CD14-positive monocyte (primary cell): ENCODE results near the gene ROBO2. TPM values are rescaled to one million over a fixed set of nuclear protein-coding genes. Genes with fewer than 3 reads are reported as not detected.

Experiments used
- DNase-seq, 3 donors: peaks; one replicate each; pipeline ENCODE4 v3.0.0-alpha.2; 2011 to 2022
- H2AFZ ChIP-seq: 2 replicates; pipeline ENCODE4 v1.6.0; 2012; ENCODE audit warnings: mild to moderate bottlenecking, low read depth, low read length, inconsistent platforms; ENCODE audit not compliant: insufficient read depth, poor library complexity, severe bottlenecking
- H3K27ac ChIP-seq, 2 donors: 1 replicate in 1 of 2; 2 replicates in 1 of 2; pipeline ENCODE4 v1.5.1; 2012 to 2013; ENCODE audit warnings: low read length in 2 of 2, control low read depth in 1 of 2, inconsistent platforms in 1 of 2, low read depth in 1 of 2, mild to moderate bottlenecking in 1 of 2
- H3K27me3 ChIP-seq, 2 donors: one replicate each; pipeline versions ENCODE4 v1.6.0 to v1.6.1; 2011 to 2013; ENCODE audit warnings: low read length in 2 of 2; ENCODE audit not compliant: control insufficient read depth in 2 of 2, insufficient read depth in 2 of 2
- H3K36me3 ChIP-seq, 2 donors: replicated peaks in 1 of 2; 1 replicate in 1 of 2; 2 replicates in 1 of 2; pipeline versions ENCODE4 v1.5.1 to v1.6.1; 2012 to 2013; ENCODE audit warnings: low read length in 2 of 2, control low read depth in 1 of 2, inconsistent platforms in 1 of 2, mild to moderate bottlenecking in 1 of 2; ENCODE audit not compliant: insufficient read depth in 2 of 2, control insufficient read depth in 1 of 2
- H3K4me1 ChIP-seq, 2 donors: 1 replicate in 1 of 2; 2 replicates in 1 of 2; pipeline versions ENCODE4 v1.5.1 to v1.6.1; 2012 to 2013; ENCODE audit warnings: low read length in 2 of 2, control low read depth in 1 of 2, inconsistent platforms in 1 of 2, mild to moderate bottlenecking in 1 of 2, moderate library complexity in 1 of 2; ENCODE audit not compliant: insufficient read depth in 2 of 2, control insufficient read depth in 1 of 2
- H3K4me2 ChIP-seq: replicated peaks from 2 replicates; pipeline ENCODE3; 2012; ENCODE audit warnings: low read length, moderate library complexity, mild to moderate bottlenecking; ENCODE audit not compliant: poor library complexity, severe bottlenecking; ENCODE audit errors: extremely low read depth
- H3K4me3 ChIP-seq, 3 experiments: fragments of 200-600 bp in 1 of 3; sonication (generic) in 1 of 3; replicated peaks in 1 of 3; 1 replicate in 2 of 3; 2 replicates in 1 of 3; pipeline ENCODE4 v1.5.1; 2011 to 2013; ENCODE audit warnings: low read length in 3 of 3, mild to moderate bottlenecking in 3 of 3, control low read depth in 2 of 3, low read depth in 2 of 3, inconsistent platforms in 1 of 3, moderate library complexity in 1 of 3
- H3K79me2 ChIP-seq: 2 replicates; pipeline ENCODE4 v1.6.0; 2012; ENCODE audit warnings: mild to moderate bottlenecking, control low read depth, inconsistent platforms, low read length, moderate library complexity; ENCODE audit not compliant: insufficient read depth
- H3K9ac ChIP-seq: 2 replicates; pipeline ENCODE4 v1.6.0; 2017; ENCODE audit warnings: low read length, mild to moderate bottlenecking; ENCODE audit not compliant: insufficient read depth, poor library complexity, severe bottlenecking
- H3K9me3 ChIP-seq, 2 donors: replicated peaks in 1 of 2; 1 replicate in 1 of 2; 2 replicates in 1 of 2; pipeline versions ENCODE4 v1.5.1 to v1.6.1; 2012 to 2013; ENCODE audit warnings: low read length in 2 of 2, control low read depth in 1 of 2; ENCODE audit not compliant: control insufficient read depth in 1 of 2, insufficient read depth in 1 of 2
- H4K20me1 ChIP-seq: 2 replicates; pipeline ENCODE4 v1.6.0; 2012; ENCODE audit warnings: mild to moderate bottlenecking, low read length, control low read depth, moderate library complexity; ENCODE audit not compliant: insufficient read depth
- H3K27ac Mint-ChIP-seq, 7 donors: one replicate each; pipeline ENCODE4 v1.8.0; 2020; ENCODE audit warnings: mild to moderate bottlenecking in 7 of 7, mixed read lengths in 7 of 7, moderate library complexity in 6 of 7, inconsistent platforms in 2 of 7
- H3K27me3 Mint-ChIP-seq, 3 donors: one replicate each; pipeline ENCODE4 v1.8.0; 2021 to 2022; ENCODE audit warnings: low read depth in 3 of 3, mild to moderate bottlenecking in 3 of 3, mixed read lengths in 3 of 3, moderate library complexity in 3 of 3, inconsistent platforms in 1 of 3
- H3K36me3 Mint-ChIP-seq, 2 donors: one replicate each; pipeline ENCODE4 v1.8.0; 2020; ENCODE audit warnings: mixed read lengths in 2 of 2, inconsistent platforms in 1 of 2, mild to moderate bottlenecking in 1 of 2
- H3K4me1 Mint-ChIP-seq: one replicate; pipeline ENCODE4 v1.8.0; 2020; ENCODE audit warnings: mild to moderate bottlenecking, mixed read lengths
- H3K4me3 Mint-ChIP-seq, 2 donors: one replicate each; pipeline ENCODE4 v1.8.0; 2020; ENCODE audit warnings: mild to moderate bottlenecking in 2 of 2, mixed read lengths in 2 of 2, moderate library complexity in 1 of 2
- H3K9me3 Mint-ChIP-seq, 7 donors: one replicate each; pipeline ENCODE4 v1.8.0; 2020 to 2022; ENCODE audit warnings: mixed read lengths in 7 of 7, mild to moderate bottlenecking in 6 of 7, moderate library complexity in 6 of 7, inconsistent platforms in 2 of 7
- CTCF ChIP-seq: fragments of 200-600 bp; IDR thresholded peaks from one replicate; pipeline ENCODE4 v1.8.0; 2022; ENCODE audit warnings: antibody characterized with exemption, mild to moderate bottlenecking
- WGBS: methylation state at CpG from one replicate; pipeline ENCODE4 v1.1.5; 2013; ENCODE audit warnings: missing lambda C conversion rate; ENCODE audit not compliant: insufficient coverage; 5-methylcytosine and 5-hydroxymethylcytosine counted together
- intact Hi-C, 2 donors: fragments of 100-400 bp; cut with micrococcal nuclease; formaldehyde crosslinking; loops; one replicate each; pipeline versions ENCODE4 v1.15.0 to v1.15.1; 2023
- polyA plus RNA-seq, 3 donors: library from polyadenylated mRNA; depleted of rRNA in 1 of 3; unstranded in 2 of 3; stranded (reverse) in 1 of 3; fragments of 300-500 nt in 2 of 3; fragments of >200 nt in 1 of 3; fragmentation: Illumina TruSeq in 2 of 3; gene quantifications; 1 replicate in 2 of 3; 2 replicates in 1 of 3; pipeline ENCODE4 v1.2.3, GENCODE V29; 2012 to 2021

The ROBO2 gene
- polyA plus RNA-seq, 3 donors: not detected

GRCh38 chr3:76998555-76998954, 41.3 kb upstream of the ROBO2 start:
- Histone ChIP-seq H3K4me1 (no peaks in the 10 kb centered on the region), H4K20me1 (no peaks in the 10 kb centered on the region), H3K9me3 (no peaks in the 10 kb centered on the region), H3K79me2 (no peaks in the 10 kb centered on the region), H3K4me2 (no peak overlapping the region), H2AFZ (no peak overlapping the region), H3K27me3 (no peaks in the 10 kb centered on the region), H3K27ac (no peak overlapping the region), H3K9ac (no peak overlapping the region), H3K36me3 (no peaks in the 10 kb centered on the region), H3K4me3 (no peak overlapping the region)
- Mint-ChIP-seq H3K4me3 (no peak overlapping the region), H3K27ac (no peak overlapping the region), H3K9me3 (peaks cover 0 to 1% (median 0%) of the 10 kb centered on the region in 7 donors), H3K4me1 (no peaks in the 10 kb centered on the region), H3K27me3 (no peaks in the 10 kb centered on the region), H3K36me3 (no peaks in the 10 kb centered on the region)
- intact Hi-C loops: no loop called here
- TF ChIP-seq CTCF: no peak
- DNase-seq: no peak
- WGBS: no CpG with 5 or more reads among the region's 3 CpGs

DNA sequence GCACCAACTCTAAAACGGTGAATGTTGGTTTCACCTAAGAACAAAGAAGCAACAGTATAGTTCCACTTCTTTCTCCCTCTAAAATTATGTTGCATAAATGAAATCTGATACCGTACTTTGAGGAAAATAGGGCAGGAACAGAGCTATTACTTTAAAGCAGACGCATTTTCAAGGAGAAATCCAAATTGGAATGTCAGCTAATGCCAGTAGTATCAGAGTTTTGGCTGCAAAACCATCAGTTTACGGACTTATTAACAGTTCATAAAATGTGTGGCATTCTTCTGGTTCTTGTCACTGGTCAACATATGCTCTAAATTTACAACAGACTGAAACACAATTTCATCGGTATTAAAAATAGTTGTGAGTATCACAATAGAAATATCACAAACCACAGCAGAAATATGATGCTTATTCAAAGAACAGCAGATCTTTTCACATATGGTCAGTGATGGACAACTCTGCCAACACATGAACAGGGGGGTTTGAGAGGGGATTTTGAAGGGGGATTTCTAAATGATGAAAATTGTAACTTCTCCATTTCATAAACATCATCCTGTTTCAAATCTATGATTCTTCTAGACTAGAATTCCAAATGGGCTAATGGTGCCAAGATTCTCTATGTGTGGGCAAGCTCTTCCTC, 38.7 kb upstream of the ROBO2 start:
- Histone ChIP-seq H3K36me3 (no peaks in the 10 kb centered on the region), H4K20me1 (no peaks in the 10 kb centered on the region), H3K4me2 (no peak overlapping the region), H3K9ac (no peak overlapping the region), H3K27me3 (no peaks in the 10 kb centered on the region), H2AFZ (no peak overlapping the region), H3K9me3 (no peaks in the 10 kb centered on the region), H3K79me2 (no peaks in the 10 kb centered on the region), H3K4me1 (no peaks in the 10 kb centered on the region), H3K4me3 (no peak overlapping the region), H3K27ac (no peak overlapping the region)
- Mint-ChIP-seq H3K4me1 (no peaks in the 10 kb centered on the region), H3K27me3 (no peaks in the 10 kb centered on the region), H3K4me3 (no peak overlapping the region), H3K9me3 (peaks cover 0 to 1% (median 0%) of the 10 kb centered on the region in 7 donors), H3K27ac (no peak overlapping the region), H3K36me3 (no peaks in the 10 kb centered on the region)
- no peak for TF ChIP-seq CTCF
- WGBS: no CpG with 5 or more reads among the region's 5 CpGs
- no peak for DNase-seq
- intact Hi-C loops: no loop called here
